Measurements from ENCODE around the gene PYHIN1. TPM values are rescaled to one million over a fixed set of nuclear protein-coding genes. Genes with fewer than 3 reads are reported as not detected.

Gene PYHIN1
- polyA plus RNA-seq, 1 of the 3 experiments (the other 2 are of a cell fraction), result not detected

GRCh38 chr1:158979229-158979628 lies 47.9 kb downstream of the PYHIN1 start:
- H3K36me3 ChIP-seq (replicated peaks in 1 of 2; ENCODE audit: control insufficient read depth in 1 of 2, insufficient read depth in 2 of 2, low read length in 1 of 2), result no peaks in the 10 kb centered on the region

GRCh38 chr1:158983235-158983634 lies 51.9 kb downstream of the PYHIN1 start:
- POLR2A ChIA-PET, result no interaction called here
- no peaks in the 10 kb centered on the region for H3K9me3 ChIP-seq
- DNase-seq, result no peak
- H3K9me2 ChIP-seq, result no peaks in the 10 kb centered on the region
- no peaks in the 10 kb centered on the region for H3K79me2 ChIP-seq (ENCODE audit: insufficient read depth)
- H3K4me3 ChIP-seq (ENCODE audit: low read depth in 2 of 2, low read length in 1 of 2), result no peak overlapping the region
- no peaks in the 10 kb centered on the region for H3K4me1 ChIP-seq (ENCODE audit: control insufficient read depth in 1 of 2, insufficient read depth in 2 of 2, low read depth in 1 of 2, low read length in 1 of 2)
- no peak overlapping the region for H3K27ac ChIP-seq (ENCODE audit: low read depth in 2 of 2, low read length in 1 of 2)
- H3K36me3 ChIP-seq (replicated peaks in 1 of 2; ENCODE audit: control insufficient read depth in 1 of 2, insufficient read depth in 2 of 2, low read length in 1 of 2), result no peaks in the 10 kb centered on the region
- H2AFZ ChIP-seq (ENCODE audit: low read depth), result no peak overlapping the region
- no peak overlapping the region for H3K4me2 ChIP-seq
- CTCF ChIA-PET, result no interaction called here
- H3F3A ChIP-seq (replicated peaks; ENCODE audit: insufficient read depth), result no peaks in the 10 kb centered on the region
- H3K27me3 ChIP-seq (ENCODE audit: insufficient read depth), result no peaks in the 10 kb centered on the region
- WGBS (ENCODE audit: low lambda C conversion rate), result 9% methylated on average over 2 of the region's 2 CpGs
- no peak overlapping the region for H3K9ac ChIP-seq
- no peaks in the 10 kb centered on the region for H4K20me1 ChIP-seq (ENCODE audit: insufficient read depth)
- TF ChIP-seq POLR2AphosphoS5 (IDR thresholded peaks at IDR 0.05; ENCODE audit: low read depth, low read length) (no peak), YY1 (IDR thresholded peaks at IDR 0.05; ENCODE audit: low read depth) (no peak), CTCF (IDR thresholded peaks at IDR 0.05) (no peak), TEAD4 (IDR thresholded peaks at IDR 0.05; ENCODE audit: borderline replicate concordance, insufficient read depth) (no peak), RAD21 (IDR thresholded peaks at IDR 0.05; ENCODE audit: low read length) (no peak), MAX (IDR thresholded peaks at IDR 0.05; ENCODE audit: low read depth) (no peak), IRF3 (IDR thresholded peaks at IDR 0.05; ENCODE audit: low read depth, low read length) (no peak), RCOR1 (IDR thresholded peaks at IDR 0.05; ENCODE audit: low read length) (no peak), USF2 (IDR thresholded peaks at IDR 0.05; ENCODE audit: borderline replicate concordance, low read depth, low read length) (no peak), FOSL2 (IDR thresholded peaks at IDR 0.05; ENCODE audit: borderline replicate concordance, low read depth) (no peak), EZH2phosphoT487 (IDR thresholded peaks at IDR 0.05; ENCODE audit: borderline replicate concordance, low read depth) (no peak), GABPA (IDR thresholded peaks at IDR 0.05; ENCODE audit: low read depth) (no peak), CHD2 (IDR thresholded peaks at IDR 0.05; ENCODE audit: low read length, partially characterized antibody) (no peak), TCF12 (IDR thresholded peaks at IDR 0.05) (no peak), USF1 (IDR thresholded peaks at IDR 0.05; ENCODE audit: borderline replicate concordance, low read depth) (no peak), MEF2A (IDR thresholded peaks at IDR 0.05; ENCODE audit: borderline replicate concordance, low read depth) (no peak), ELF1 (IDR thresholded peaks at IDR 0.05) (no peak)

More at GRCh38 chr1:158979229-158979628, 47.9 kb downstream of the PYHIN1 start:
- H3K4me2 ChIP-seq, result no peak overlapping the region
- 0% methylated on average over 1 of the region's 1 CpG for WGBS (ENCODE audit: low lambda C conversion rate)
- H3K9me2 ChIP-seq, result no peaks in the 10 kb centered on the region
- no peak overlapping the region for H3K27ac ChIP-seq (ENCODE audit: low read depth in 2 of 2, low read length in 1 of 2)
- no peaks in the 10 kb centered on the region for H3K27me3 ChIP-seq (ENCODE audit: insufficient read depth)
- ChIA-PET POLR2A (no interaction called here), CTCF (interaction anchor here (1.9 kb wide), 1 partner anchor 19 kb away, joined by 6 read pairs; no protein-coding TSS in a partner anchor)
- H3K79me2 ChIP-seq (ENCODE audit: insufficient read depth), result no peaks in the 10 kb centered on the region
- H2AFZ ChIP-seq (ENCODE audit: low read depth), result no peak overlapping the region
- H3F3A ChIP-seq (replicated peaks; ENCODE audit: insufficient read depth), result no peaks in the 10 kb centered on the region
- no peak for DNase-seq
- no peak overlapping the region for H3K4me3 ChIP-seq (ENCODE audit: low read depth in 2 of 2, low read length in 1 of 2)
- no peaks in the 10 kb centered on the region for H3K9me3 ChIP-seq
- H3K9ac ChIP-seq, result no peak overlapping the region
- no peaks in the 10 kb centered on the region for H3K4me1 ChIP-seq (ENCODE audit: control insufficient read depth in 1 of 2, insufficient read depth in 2 of 2, low read depth in 1 of 2, low read length in 1 of 2)
- no peaks in the 10 kb centered on the region for H4K20me1 ChIP-seq (ENCODE audit: insufficient read depth)
- TF ChIP-seq IRF3 (IDR thresholded peaks at IDR 0.05; ENCODE audit: low read depth, low read length) (no peak), EZH2phosphoT487 (IDR thresholded peaks at IDR 0.05; ENCODE audit: borderline replicate concordance, low read depth) (no peak)

Data from SK-N-SH (cell line).